Activated CD8-positive, alpha-beta memory T cell treated with anti-CD3 and anti-CD28 coated beads, Interleukin-2, amount 50 U/mL, for 4 hours (primary cell): Measurements from ENCODE around the gene SLC11A2.
"Not testable (repeated sequence)": the region's sequence is repeated elsewhere in the genome, so short reads cannot be mapped to it uniquely, and the experiment has no call there.

Source experiments
- DNase-seq: peaks from one replicate; pipeline ENCODE4 v3.0.0-alpha.2; 2020

Gene SLC11A2

DNA sequence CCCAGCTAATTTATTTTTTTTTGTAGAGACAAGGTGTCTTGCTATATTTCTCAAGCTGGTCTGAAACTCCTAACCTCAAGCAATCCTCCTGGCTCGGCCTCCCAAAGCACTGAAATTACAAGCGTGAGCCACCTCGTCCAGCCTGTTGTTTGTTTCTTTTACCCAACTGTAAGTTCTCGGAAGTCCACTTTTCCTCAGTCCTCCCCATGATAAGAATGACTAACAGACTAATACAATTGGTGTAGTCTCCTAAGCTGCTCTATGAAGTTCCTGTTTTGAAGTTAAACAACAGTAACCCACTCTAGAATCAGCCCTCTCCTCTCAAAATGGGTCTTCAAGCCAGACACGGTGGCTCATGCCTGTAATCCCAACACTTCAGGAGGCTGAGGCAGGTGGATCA lies 37.3 kb downstream of the SLC11A2 start:
- DNase-seq = no peak

DNA sequence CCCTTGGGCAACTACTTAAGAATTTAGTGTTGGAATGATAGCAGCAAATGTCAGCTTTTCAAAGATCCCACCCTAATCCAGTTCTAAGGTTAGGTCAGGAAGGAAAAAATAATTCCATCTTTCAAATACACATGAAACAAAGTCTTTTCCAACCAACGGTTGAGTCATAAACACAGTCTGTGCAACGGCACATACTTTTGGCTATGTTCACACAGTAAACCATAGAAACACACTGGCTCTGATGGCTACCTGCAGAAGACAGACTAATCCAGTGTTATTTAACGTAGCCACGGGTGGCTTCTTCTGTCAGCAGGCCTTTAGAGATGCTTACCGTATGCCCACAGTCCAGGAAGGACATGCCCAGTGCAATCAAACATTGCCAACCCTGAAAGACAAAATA lies 38.1 kb downstream of the SLC11A2 start:
- no peak for DNase-seq

DNA sequence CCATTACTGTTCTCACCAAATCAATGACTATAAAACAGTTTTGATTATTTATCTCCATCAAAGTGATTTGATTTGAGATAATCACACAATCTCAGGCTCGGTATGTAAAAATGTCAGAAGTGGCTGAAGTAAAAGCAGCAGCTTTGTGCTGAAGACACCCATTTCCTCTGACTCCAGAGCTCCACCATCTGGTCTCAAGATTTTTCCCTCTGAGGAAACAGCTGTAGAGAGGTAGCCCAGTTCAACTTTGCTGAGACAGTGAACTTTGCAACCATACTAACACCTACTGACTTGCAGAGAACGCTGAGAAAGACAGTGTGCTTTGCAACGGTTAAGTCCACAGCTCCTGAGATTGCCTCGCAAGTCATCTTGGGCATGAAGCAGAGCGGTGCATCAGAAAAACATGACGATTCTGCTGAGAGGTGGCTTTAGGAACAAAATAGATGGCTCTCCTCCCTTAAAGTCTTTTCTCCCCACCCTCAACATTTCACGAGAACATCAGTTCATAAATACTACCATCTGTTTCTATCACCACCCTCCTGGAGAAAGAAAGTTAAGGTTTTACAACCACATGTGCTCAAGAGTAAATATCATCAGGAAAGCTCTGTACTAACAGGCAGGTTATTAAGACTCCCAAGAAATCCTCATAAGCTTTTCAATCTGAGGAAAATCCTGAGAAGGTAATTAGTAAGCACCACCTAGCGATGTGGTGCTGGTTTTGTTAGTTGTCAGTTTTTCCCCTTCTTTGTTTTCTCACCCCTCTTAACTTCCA lies 39.0 kb downstream of the SLC11A2 start:
- DNase-seq = no peak

DNA sequence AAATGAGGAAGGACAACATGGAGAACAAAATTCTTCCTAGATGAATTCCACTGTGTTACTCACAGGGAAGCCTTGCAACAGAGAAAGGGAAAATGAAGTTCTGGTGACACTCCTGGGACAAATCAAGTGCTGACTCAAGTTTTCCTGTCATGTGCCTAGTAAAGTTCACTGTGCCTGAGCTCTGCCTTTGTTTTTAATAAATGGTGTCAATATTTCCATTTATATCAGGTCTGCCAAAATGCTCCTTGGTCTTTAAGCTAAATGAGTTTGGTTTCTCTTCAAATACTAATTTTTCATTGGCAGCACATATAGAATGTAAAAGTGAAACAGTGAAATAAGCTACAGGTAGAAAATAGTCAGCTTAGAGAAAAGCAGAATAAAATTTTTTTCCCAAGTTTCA lies 40.9 kb downstream of the SLC11A2 start:
- no peak for DNase-seq

DNA sequence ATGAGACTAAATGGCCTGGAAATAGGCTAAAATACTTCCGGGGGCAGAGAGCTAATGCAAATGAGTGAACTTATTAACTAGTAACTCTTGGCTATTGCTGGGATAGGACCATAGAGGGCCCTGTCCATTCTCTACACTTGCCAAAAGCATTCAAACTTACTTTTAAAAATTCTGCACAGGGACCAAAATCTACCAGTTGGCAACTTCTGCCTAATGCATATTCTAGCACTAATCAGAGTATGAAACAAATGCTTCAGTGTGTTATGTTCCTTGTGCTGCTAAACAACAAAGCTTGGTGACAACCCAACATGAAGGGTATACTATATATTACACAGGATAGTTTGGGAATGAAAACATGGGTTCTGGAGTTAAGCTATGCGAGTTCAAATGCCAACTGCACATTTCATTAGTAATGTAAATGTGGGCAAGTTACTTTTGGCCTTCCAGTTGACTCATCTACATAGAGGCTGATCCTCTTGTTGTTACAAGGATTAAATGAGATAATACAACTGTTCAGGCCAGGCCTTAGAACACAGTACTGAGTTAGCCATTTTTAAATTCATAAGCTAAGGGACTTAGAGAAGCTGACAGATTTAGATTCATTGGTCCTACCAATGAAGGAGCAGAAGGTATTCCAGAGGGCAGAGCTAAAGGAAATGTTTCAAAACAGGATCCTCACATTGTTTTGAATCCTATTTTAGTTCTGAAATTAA lies 41.4 kb downstream of the SLC11A2 start:
- no peak for DNase-seq

DNA sequence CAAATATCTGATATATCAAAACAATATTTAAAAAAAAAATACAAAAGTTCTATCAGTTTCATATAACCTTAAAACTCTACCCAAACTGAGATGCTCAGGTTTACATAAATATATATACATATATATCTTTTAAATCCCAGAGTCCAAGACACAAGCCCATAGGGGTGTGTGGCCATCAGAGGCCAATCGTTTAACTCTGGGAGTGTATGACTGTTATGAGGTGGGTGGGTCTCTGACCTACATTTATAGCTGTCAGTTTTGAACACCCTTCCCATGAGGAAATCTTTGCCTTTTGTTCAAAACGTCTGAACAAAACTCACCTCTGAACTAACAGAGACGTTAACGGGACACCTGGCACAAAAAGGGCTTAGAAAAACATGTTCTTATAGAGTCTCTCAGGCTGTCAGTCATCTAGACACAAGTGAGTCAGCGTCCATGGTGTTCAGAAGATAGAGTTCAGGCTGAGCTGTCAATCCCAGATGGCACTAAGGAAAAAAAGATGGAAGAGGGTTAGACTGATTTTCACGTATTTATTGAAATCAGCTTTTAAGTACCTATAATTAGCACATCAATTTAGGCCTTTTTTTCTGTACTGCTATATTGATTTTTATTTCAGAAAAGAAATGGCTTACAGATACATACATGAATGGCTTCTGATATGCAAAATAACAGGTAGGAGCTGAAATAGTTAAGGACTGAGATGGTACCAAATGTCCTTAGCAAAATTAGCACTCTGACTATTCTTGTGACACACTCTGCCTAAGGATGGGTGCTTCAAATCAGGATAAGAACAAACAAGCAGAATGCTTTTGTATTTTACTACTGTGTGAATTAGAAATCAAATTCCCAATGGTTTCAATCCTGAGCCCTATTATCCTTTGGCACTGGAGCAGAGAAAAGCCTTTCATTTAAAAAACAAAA lies 44.6 kb downstream of the SLC11A2 start:
- no peak for DNase-seq

DNA sequence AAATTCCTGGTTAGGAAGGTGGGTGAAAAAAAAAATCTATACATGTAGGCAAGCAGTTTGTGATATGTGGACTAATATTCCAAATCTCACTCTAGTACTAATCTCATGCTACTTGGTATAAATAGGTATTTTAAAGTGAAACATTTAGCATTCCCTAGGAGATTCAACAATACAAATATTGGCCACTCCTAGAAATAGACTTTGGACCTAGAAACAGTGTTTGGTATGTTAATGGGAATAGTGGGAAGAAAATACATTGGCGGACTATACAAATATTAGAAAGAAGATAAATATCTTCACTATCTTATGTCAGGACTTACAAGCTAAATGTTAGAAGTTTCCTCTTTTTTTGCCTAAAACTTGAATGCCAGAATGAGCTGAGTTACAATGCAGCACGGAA lies 45.6 kb downstream of the SLC11A2 start:
- DNase-seq = no peak

DNA sequence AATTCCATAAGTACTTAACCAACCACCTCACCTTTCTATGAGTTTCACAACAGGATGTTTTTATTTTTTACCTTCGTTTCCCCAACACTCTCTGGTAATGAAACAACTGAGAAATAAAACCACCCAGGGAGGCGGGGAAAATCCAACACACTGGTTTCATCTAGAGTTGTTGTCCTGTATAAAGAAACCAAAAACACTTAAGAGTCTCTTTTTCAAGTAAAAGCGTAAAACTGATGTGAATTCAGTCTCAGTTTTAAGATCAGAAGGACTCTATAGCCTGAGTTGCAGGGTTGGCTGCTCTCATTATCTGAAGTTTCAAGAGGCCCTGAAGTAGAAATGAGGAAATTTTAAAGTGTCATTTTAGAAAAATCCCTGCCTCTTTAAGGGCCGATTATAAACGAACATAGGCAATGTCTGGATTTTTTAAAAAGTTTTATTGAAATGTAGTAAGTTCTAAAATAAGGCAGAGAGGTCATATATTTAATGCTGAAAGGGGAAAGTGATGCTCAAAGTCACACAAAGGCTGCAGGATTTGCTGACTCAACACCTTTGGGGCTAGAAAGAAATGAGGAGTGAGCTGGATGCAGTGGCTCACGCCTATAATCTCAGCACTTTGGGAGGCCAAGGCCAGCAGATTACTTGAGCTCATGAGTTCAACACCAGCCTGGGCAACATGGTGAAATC lies 46.7 kb downstream of the SLC11A2 start:
- no peak for DNase-seq

DNA sequence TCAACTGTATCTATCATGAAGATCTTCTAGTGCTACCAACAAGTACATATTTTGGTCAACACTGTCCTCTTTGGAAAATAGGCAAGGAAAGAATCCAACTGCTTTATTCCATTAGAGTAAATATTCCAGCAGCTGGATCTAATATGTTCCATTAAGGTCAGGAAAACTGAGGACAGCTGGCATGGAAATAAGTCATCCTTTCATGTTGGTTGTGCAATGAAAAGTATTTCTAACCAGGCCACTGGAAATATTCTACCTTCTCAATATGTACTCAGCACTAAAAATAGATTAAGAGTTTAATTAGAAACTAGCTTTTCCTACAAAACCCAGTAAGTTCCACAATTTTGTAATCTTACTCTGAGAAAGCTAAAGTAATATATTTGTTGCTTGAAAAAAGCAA lies 54.2 kb downstream of the SLC11A2 start:
- no peak for DNase-seq

DNA sequence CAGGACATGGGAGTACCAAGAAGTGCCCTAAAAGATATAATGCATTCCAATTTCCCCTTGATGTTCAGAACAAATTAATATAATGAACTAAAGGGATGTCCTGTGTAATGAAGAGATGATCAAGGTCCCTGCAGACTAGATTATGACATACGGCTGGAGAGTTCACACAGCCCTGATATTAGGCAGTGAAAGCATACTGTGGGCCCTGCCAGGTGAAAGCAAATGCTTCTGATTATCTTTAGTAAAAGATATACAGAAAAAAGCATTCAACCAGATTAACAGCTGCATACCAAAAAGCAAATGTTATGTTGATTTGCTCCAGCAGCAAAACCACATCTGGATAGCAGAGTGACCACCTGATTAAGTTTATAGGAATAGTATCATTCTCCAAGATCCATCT lies 61.8 kb downstream of the SLC11A2 start:
- no peak for DNase-seq

DNA sequence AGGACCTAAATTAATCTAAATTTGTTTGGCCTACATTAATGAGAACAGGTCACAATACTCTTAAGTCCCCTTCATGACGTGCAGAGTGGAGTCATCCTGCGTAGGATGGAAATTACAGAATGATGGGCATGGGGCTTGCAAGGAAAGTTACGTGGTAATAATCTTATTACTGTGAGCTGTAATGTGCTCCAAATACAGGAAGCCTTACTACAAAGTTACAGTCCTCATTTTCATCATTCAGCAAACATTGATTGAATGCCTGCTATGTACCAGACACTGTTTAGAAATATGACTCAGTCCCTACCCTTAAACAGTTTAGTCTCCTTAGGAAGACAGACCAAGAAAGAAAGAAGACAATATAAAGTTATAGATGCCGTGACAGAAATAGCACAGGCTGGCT lies 64.5 kb downstream of the SLC11A2 start:
- no peak for DNase-seq

DNA sequence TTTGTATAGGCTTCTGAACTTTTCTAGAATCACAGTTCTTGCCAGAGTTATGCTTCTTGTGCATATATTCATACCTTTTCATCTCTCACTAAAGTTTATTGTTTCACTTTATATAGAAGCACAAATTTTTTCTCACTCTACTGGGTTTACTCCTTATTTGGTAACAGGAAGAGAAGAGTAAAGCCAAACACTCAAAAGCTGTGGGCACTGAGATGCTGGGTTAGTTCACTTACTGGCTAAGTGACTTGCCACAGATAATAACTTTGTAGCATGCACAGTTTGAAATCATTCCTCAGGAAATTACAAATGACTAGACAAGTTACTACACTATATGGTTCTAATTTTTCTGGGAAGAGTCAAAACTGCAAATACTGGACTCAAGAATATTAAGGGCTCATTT lies 66.1 kb downstream of the SLC11A2 start:
- DNase-seq = no peak

DNA sequence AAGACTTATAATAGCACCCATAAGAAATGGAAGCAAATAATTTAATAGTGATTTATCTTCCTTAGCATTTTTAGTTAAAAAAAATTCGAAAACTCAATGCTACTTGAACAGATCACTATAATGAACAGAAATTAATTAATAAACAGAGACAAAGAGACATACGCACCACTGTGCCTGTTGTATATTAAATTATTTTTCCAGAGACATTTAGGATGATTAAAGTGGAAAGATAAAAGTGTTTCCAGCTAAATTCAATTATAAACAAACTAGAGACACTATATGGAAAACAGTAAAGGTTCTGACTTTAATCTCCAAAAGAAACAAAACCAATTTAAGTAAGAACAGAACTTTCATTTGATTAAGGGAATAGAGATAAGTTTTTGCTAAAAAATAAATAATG lies 70.5 kb downstream of the SLC11A2 start:
- no peak for DNase-seq

DNA sequence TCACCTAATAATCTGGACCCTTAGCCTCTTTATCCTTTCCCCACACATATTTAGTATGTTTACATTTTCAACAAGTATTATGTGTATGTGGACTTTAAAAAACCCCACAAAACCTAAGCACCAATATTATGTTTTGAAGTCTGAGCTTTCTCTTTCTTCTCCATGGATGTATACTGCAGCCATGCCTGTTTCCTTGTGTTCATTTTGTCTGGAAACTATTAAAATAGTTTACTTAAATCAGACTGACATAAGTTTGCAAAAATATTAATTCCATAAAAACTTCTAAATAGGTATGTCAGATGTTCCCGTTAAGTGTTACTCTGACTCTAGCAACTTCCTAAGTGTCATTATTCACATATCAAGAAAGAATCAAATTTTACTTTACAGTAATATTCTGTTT lies 70.9 kb downstream of the SLC11A2 start:
- DNase-seq = no peak

DNA sequence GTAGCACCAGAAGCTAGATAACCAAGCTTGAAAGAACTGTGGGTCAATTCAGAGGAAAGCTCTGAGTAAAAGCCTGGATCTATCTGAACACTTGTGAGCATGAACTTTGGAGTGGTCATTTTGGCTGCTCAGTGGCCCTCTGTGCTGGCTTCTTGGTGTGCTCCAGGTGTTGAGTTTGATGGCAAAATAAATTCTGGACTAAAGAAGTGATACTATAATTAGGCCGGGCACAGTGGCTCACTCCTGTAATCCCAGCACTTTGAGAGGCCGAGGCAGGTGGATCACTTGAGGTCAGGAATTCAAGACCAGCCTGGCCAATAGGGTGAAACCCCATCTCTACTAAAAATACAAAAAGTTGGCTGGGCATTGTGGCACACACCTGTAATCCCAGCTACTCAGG lies 71.4 kb downstream of the SLC11A2 start:
- DNase-seq = not testable (repeated sequence)

DNA sequence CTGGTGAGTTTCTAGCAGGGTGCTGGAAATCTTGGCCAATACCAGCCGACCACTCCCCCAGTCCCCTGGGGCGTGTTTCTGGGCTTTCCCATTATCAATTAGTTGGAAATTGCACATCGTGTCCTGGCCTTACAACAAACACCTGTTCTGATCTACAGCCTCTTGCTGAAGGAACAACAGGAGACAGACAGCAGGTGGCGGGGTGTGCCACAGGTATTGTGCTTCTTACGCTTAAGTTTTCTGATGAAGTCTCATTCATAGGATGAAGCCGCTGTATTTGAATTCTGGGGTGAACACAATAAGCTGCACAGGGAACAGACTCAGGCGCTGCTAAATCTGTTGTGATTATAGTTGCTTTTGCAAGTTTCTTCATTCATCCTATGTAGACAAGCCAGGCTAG lies 73.1 kb downstream of the SLC11A2 start:
- no peak for DNase-seq

DNA sequence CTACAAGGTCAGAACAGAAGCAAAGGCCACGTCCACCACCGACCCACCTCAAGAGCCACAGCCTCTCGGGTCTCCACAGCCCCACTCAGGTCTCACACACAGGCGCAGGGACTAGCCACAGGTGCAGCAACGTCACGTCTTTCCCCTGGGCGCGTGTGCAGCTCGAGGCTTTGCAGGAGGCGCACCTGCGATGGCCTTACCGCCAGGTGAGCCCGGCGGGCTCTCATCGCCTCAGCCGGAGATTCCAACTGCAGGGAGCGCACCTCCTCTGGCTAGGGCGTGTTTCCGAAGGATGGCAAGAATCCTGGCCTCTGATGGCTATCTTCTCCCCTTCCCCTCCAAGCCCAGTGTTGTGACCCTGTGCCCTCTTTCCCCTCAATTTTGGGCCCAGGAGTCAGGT lies 73.7 kb downstream of the SLC11A2 start, which contains the start of gene HIGD1C:
Gene HIGD1C, plus strand, starts transcription at position 35 of the 400 bp plus-strand sequence. CDS start 1,455 bp downstream, outside the sequence.
- DNase-seq = no peak

DNA sequence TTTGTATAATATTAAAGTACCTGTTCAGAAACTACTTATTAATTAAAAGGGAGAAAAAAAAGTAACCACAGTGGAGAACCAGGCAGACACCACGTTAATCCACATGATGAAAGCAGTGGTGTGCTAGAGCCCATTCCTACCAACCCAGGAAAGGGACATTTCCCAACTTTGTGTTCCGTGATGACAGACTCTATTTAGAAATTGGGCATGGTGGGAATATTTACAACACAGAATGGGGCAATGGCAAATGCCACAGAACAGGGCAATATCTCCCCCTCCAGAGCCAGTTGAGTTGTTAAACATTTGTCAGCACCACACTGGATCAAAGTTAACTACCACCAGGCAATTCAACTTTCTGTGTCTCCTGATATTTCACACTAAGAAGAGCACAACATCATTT lies 75.1 kb downstream of the SLC11A2 start:
- DNase-seq = no peak

DNA sequence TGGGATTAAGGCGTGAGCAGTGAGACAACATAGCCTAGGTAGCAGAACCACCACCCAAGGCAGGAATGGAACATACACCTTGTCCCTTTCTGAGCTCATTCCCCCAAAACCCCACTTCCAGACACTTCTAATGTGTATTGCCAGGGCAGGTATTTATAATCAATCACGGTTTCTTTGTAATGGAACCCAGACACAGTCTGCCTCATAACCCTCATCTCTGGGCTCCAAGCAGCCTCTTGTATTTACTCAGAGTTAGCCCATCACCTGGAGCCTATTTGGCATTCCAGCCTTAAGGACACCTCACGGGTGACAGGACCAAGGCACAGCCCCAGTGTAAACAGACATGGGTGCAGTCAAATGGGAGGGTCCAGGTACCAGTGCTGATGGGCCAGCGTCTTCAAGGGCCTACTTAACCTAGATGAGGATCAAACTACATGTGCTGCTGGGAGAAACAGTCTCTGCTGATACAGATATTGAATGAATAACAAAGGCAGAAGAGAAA lies 76.3 kb downstream of the SLC11A2 start:
- no peak for DNase-seq

DNA sequence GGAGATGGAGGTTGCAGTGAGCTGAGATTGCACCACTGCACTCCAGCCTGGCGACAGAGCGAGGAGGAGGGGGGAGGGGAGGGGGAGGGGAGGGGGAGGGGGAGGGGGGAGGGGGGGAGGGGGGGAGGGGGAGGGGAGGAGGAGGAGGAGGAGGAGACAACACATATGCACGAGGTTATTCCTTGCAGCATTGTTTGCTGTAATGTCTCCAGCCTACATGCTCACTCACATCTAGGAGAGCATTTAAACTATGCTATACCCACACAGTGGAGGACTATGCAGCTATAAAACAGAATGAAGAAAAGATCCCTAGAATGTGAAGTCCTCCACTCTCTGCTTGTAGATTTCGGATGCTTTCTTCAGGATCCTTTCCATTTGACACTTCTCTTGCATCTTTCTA lies 77.4 kb downstream of the SLC11A2 start:
- no peak for DNase-seq

DNA sequence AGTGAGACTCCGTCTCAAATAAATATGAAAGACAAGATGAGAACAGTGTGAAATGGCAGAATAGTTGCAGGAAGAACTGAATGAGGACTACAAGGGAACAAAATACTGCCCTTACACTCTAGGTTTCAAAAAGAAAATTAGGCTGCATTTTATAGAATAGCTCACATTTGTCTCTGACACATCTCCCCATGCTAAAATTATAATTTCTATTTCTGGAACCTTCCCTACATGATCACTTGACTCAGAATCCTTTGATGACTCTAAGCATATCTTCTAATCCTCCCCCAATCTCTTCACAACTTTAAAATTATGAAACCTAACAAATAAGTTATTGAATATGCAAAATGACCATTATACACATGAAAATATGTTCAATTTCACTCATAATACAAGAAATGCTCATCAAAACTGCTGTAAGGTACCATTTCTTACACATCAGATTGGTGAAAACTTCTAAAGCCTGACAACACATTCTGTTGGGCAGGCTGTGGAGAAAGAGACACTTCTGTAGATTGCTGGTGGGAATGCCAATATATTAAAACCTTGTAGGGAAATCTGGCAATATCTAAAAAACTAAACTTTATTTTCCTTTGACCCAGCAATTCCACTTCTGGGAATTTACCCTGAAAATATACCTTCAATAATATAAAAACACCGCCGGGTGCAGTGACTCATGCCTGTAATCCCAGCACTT lies 78.1 kb downstream of the SLC11A2 start:
- no peak for DNase-seq

DNA sequence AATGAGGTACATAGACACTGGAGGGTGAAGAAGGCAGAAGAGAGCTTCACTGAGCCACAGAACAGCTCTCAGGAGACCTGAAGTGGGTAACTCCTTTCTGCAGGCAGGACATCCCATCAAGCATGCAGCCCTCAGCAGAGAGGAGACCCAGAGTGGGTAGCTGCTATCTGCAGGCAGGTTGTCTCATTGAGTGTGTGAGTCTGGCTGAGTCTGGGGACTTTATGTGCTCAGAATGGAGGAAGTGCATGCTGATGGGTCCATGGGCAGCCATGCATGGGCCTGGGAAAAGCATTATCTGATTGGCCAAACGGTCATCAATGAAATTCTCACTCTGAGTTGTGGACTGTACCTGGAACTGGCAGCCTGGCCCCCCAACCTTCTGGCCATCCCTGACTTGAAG lies 88.5 kb downstream of the SLC11A2 start:
- DNase-seq = no peak
